GM21528 (cell line): ENCODE data around the gene DDX53.

ENCODE experiments used
- ATAC-seq: cut with Tn5 transposase; IDR thresholded peaks from one replicate; pipeline ENCODE4 v1.9.1; 2021; ENCODE audit warnings: mild to moderate bottlenecking, moderate library complexity; ENCODE audit not compliant: unreplicated experiment, low FRiP score

Gene DDX53

DNA sequence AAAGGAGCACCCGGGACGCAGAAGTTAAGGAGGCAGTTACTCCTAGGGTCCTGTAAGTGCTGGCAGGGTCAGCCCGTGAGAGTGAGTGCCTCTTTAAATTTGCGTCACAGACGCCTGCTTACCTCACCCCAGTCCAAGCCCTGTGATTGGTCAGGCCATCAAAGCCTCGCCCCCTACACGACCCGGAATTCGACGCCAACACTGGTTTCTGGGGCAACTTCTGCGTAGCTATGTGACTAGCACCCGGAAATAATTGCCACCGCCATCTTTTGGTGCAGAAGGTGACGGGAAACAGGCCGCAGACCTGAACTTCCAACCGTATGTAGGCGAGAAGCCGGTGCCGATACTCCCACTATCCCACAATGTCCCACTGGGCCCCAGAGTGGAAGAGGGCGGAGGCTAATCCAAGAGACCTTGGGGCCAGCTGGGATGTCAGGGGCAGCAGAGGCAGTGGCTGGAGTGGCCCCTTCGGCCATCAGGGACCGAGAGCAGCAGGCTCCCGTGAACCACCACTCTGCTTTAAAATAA is at the start of gene DDX53:
Gene DDX53 (plus strand): TSS at position 265 of the 528 bp plus-strand sequence. CDS start 98 bp downstream, at position 363.
- no peak for ATAC-seq

DNA sequence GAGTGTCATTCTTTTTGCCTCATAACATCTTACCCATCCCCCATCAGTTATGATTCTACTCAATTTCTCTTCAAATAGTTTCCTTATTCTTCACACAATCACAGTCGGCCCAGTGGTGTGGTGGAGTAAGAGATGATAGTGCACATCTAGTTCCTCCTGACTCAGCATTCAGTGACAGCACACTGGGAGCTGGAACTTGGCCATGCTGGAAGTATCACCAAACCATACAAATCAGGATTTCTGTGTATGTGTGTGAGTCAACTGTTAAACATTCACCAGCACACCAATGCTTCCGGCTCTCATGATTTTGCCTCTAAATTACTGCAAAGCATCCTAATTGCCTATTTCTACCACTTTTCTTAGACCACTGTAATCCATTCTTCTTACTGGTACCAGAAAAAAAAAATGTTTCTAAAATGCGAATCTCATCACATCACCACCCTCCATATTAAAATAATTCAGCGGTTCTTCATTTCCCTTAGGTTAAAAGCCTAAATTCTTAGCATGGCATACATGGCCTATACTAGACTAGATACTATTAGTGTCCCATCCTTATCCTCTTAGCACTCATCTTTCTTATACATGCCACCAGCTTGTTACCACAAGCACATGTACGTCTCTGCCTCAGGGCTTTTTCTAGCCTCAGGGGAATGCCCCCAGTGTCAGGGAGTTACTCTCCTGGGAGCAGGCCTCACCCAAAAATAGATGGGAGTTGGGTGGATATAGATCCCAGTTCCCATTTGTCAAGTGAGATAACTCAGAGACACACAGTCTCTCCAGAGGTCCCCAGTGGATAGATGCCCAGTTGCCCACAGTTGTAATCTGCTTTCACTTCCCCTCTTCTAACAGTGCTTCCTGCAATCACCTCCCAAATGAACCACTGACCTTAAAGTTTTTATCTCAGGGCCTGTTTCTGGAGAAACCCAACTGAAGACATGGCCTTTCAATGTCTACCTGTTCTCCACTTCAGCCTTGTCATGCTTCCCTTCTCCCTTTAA is 49.2 kb upstream of the DDX53 start:
- no peak for ATAC-seq

DNA sequence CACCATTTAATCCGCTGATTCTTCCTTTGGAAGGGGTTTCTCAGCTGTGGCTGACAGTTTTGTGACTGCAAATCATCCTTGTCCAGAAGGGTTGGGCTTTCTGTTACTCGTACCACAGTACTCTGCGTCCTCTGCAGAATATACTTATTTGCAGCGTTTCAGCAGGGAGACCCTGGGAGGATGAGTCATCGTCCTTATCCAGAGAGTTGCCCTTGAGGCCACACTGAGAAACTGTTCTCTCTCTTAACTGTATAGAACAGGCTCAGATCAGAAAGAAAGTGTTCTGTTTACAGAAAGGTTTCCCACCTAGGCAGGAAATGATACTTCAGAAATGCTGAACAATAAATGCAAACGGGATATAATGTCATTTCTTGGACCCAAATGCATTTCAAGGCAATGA is 47.8 kb upstream of the DDX53 start:
- no peak for ATAC-seq

DNA sequence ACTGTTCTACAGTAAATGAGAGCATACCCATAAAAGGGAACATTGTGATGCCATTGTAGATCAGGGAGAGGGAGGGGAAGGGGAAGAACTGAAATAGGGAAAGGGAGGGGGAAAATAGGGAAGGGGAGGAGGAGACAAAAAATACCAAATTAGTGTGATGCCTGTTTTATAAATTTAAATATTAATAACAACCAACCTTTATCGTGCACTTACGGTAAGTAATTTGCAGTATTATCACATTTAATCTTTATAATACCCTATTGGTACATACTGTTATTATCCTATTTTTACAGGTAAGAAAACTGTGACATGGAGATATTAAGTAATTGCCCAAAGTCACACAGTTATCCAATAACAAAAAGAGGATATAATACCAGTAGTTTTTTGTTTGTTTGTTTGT is 41.5 kb upstream of the DDX53 start:
- no peak for ATAC-seq

DNA sequence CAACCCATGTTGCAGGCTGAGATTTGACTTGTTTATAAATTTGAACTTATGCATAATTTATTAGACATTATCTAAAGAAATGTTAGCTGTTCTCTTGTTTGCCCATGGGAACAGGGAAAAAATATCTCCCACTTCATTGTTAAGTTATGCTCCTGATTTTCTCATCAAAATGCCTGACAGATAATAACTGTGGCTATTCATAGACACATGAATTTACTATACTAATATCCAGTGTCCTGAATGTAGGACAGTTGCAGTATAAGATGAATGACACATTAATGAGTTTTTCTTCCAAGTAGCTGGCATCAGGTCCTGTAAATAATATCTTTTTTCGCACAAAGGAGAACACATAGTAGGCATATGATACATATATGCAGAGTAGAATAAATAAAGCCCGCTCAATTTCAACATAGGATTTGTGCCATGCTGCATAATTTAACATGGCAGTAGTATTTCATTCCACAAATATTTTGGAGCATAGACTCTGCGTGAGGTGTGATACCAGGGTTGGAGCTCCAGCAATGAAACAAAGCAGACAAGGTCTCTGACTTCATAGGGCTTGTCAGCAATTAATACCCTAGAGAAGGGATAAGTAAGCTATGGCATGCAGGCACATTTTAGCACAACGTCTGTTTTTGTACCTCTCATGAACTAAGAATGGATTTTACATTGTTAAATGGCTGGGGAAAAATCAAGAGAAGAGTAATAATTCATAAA is 40.4 kb upstream of the DDX53 start:
- ATAC-seq = no peak

DNA sequence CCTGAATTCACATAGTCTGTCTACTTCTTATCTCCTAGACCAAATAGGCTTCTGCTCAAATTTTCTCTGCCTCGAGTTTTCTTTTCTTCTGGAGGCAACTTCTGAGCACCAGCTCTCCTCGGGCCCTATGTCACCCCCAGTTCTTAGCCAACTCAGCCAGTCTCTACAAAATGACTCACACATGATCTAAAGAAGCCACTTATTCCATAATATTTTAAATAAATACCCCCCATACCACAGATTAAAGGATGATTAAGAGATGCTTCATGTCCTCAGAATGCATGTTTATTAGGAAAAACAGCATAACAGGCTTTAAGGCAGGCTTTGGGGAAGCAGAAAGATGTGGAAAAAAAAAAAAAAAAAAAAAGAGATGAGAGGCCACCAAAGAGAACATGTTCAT is 36.6 kb upstream of the DDX53 start:
- ATAC-seq = no peak

DNA sequence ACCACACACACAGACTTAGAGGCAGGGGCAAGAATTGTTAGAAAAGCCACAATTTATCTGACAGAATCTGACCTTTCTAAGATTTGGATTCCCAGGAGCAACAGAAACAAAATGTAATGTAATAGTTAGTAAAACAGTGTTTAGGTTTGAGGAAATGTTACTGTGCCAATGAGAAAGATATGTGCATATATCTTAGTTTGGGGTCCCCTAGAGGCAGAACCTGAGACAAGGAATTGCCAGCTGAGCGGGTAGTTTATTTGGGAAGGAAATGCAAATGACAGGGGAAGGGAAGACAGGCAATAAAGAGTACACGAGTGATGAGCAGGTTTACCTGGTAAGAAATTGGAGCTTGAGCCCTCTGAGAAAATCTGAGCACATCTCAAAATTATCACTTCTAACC is 31.3 kb upstream of the DDX53 start:
- no peak for ATAC-seq

DNA sequence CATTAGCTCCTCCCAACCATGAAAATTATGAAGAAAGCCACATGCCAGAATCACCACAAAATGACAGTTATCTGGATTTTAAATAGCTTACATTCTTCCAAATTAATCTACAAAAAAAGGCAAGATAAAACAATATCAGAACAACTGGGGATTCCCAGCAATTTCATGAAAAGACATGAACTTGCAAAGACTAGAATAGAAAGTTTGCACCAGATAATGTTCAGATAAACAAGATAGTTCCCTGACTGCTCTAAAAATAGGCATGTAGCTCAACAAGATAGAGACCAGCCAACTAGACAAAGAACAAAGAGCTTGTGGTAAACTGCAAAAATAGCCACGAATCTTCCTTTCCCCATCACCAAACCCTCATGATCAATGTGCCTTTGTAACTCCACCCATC is 30.3 kb upstream of the DDX53 start:
- ATAC-seq = no peak

DNA sequence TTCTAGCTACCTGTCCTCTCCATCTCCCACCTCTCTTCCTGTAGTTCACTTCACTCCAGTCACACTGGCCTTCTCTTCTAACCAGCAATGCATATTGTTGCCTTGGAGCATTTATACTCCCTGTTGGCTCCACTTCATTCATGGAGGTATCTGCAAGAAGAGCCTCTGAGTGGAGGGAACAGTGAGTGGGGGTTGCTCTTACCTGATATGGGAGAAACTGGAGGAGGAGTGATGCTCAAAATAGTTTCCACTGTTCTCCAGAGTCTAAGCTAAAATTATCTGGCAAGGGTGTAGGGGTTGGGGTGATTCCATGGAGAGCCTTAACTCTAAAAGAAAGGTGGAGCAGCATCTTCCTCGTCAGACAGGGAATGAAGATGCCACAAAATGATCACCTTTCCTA is 28.9 kb upstream of the DDX53 start:
- ATAC-seq = no peak

DNA sequence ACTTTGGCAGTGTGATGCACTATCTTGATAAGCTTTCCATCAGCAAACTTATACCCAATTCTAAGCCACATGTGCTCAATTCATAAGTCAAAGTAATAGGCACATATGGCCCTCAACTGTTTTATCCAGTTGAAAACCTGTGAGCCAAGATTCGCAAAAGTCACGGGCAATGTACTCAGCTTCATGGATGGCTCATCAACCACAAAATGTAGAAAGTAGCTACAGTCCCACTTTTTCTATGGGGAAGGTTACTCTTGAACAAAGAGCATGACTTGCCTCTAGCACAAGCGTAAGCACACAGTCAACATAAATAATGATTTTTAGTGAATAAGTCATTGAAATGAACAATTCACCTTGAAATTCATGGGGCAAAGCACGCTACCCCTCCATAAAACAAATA is 25.1 kb upstream of the DDX53 start:
- no peak for ATAC-seq

DNA sequence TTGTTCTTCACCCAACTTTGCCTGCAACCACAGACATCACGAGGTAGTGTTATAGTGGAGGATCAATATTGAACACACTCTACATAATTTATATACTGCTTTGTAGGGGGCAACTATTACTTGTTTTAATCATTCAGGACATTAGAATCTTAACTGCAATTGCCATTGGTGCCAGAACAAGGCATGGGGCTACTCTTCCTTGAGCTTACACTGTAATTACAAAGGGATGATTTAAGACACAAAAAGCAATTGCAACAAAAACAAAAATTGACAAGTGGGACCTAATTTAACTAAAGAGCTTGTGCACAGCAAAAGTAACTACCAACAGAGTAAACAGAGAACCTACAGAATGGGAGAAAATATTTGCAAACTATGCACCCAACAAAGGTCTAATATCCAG is 24.0 kb upstream of the DDX53 start:
- ATAC-seq = no peak

DNA sequence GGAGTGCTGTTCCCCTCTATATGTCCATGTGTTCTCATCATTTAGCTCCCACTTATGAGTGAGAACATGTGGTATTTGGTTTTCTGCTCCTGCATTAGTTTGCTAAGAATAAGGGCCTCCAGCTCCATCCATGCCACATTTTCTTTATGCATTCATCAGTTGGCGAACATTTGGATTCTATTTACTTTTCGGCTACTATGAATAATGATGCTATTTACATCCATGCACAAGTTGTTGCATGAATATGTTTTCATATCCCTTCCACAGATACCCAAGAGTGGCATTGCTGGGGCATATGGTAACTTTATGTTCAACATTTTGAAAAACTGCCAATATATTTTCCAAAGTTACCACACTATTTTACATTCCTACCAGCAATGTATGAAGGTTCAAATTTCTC is 13.8 kb upstream of the DDX53 start:
- ATAC-seq = no peak

DNA sequence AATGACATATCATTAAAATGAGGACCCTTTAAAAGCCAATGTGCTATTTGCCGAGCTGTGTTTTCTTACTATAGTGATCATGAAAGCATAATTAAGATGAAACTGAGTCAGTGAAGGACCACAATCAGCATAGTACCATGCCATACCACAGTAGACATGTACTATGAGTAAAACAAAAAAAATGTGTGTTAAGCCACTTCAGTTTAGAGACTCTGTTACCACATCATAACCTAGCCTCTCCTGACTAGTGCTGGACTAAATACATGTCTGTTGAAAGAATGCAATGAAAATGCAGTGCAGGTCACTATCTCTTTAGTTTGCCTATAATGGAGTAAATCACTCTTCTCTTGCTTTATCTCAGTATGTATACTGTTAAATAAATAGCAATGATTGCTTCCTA is 12.3 kb upstream of the DDX53 start:
- ATAC-seq = no peak

DNA sequence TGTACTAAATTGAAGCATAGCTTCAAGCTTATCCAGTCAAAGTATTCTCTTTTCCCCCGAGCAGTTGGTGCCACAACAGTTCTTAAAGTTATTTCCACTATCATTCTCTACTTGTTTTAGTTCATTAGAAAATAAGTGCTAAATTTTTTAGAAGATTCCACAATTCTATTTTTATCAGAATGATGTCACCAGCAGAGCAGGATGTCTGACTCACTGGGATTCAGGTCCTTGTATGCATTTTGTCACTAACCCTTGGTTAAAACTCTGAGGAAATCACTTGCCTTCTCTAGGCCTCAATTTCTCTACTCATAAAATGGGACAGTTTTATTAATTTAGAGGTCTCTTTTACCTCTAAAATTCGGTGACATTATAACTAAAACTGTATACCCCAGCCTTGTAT is 3.4 kb downstream of the DDX53 start:
- ATAC-seq = no peak

DNA sequence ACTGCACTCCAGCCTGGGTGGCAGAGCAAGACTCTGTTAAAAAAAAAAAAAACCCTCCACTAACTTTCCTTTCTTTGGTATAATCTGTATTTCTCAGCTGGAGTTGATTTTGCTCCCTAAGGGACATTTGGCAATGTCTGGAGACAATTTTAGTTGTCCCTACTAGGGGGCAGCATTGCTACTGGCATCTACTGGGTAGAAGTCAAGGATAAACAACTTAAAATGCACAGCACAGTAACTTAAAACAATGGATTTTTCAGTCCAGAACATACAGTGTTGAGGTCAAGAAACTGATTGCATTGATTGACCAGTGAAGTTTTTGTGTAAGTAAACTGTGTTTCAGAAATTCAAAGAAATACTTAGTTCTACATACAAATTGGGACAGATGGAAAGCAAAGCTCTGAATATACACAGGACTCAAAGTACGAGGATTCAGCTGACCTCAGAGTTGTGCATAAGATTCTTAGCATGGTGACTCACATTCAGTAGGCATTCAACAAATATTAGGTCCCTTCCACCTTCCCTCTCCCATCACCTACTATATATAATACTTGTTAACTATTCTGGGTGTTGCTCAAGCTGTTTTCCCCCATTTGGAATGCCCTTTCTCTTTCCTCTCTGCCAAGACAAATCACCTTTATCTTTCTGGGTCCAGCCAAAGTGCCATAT is 8.8 kb downstream of the DDX53 start:
- ATAC-seq = no peak

DNA sequence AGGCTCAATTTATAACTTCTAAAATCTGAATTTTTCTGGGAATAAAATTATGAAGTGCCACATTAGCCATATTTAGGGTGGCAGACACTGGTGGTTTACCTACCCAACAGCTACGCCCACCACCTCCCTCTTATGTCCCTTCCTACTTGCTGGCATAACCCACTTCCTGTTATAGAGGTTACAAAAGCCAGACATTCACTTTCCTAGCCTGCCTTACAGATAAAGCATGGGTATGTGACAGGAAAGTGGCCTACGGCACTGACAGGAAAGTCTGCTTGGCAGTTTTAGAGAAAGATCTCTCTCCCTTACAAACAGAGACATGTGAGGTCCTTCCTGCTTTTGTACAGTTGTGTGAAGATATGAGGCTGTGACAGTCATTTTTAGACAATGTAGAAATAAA is 12.4 kb downstream of the DDX53 start:
- no peak for ATAC-seq

DNA sequence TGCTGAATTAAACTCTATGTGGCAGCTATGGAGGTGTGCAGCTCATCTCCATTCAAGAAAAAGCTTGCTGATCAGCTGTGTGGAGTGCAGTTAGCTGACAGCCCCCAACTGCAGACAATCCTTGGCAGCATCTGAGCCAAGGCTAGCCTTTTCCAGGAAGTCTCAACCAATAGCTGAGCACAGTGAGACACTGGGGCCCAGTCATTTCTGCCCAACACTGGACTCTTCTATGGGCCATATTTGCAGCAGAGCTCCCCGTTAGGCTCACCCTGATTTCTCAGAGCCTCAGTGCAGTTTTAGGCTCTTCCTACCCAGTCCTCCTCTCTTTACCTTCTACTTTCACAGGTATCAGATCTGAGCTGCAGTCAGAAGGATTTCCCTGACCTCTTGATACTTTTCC is 12.9 kb downstream of the DDX53 start:
- ATAC-seq = no peak

DNA sequence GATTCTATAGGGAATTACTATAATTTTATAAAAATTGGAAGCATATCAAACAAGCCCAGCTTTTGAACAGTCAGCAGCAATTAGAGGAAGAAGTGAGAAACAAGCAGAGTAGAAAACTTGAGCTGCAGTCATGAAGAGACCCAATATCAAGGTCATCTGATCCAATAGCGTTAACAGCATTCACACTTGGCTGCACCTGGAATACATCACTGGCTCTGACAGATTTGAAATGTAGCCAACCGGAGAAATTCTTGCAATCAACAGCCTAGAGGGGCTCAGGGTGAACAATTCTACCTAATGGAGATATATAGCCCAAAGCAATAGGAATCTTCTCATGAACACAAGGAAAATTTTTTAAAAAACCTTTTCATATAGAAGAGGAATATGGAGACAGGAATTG is 13.6 kb downstream of the DDX53 start:
- no peak for ATAC-seq

DNA sequence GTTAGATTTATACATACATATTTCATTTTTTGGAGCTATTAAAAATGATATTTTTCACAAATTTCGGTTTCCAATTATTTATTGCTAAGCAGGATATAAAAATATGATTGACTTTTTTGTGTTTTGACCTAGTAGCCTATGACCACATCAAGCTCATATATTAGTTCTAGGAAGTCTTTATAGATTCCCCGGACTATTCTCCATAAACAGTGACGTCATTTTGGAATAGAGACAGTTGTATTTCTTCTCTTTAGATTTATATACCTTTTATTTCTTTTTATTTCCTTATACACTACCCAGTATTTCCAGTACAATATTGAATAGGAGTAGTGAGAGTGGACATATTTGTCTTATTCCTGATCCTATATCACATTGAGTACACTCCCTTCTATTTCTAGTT is 31.8 kb downstream of the DDX53 start:
- ATAC-seq = no peak

DNA sequence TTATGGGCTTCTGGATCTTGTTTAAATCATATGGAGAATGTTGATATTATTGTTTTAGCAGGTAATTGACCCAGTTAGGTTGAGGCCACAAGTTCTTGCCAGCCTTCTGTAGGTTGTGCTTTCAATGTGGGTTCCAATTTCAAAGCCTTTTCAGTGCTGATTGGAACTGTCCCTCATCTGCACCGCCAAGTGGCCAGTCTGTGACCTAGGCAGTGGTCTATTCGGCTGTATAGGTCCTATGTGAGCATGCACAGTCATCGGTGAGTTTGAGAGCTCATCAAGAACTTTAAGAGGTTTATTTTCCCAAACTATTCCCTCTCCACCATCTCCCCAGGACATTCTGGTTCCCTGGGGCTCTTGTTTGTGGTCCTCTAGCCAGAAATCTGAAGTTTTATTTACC is 35.7 kb downstream of the DDX53 start:
- no peak for ATAC-seq

DNA sequence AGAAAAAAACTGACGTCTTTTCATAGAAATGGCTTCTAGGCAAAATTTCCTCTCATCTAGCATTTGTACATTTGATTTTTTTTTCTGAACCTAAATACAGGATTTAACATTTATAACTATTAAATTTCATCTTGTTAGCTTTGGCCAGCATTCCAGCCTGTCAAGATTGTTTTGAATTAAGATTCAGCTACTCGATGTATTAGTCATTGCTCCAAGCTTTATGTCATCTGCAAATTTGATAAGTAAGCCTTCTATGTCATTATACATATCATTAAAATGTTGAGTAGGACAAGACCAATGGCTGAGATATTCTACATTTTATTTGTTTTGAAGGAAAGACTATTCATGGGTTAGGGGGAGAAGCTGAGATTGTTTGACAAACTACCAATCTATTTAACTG is 46.7 kb downstream of the DDX53 start:
- ATAC-seq = no peak
